SH-SY5Y (cell line): ENCODE data around the gene BACE2.

Experiments used
- GATA2 ChIP-seq: IDR thresholded peaks from 2 replicates; pipeline ENCODE4 v1.6.1; 2011; ENCODE audit warnings: mild to moderate bottlenecking, low read depth, low read length
- GATA3 ChIP-seq: IDR thresholded peaks from 2 replicates; pipeline ENCODE4 v1.6.1; 2011; ENCODE audit warnings: low read depth, mild to moderate bottlenecking, low read length, moderate library complexity

- TF ChIP-seq GATA2 = no peak
- TF ChIP-seq GATA3 = no peak
Observed at GRCh38 chr21:41228492-41228891, 60.5 kb downstream of the BACE2 start.
